Right lobe of liver (tissue), 6 donors: ENCODE results near the gene ZNF444. TPM values are rescaled to one million over a fixed set of nuclear protein-coding genes. Genes with fewer than 3 reads are reported as not detected.

Source experiments
- ATAC-seq, 4 donors: fragments of 200-7000 bp; cut with Tn5 transposase; one replicate each; pipeline ENCODE4 v1.9.1; 2020; ENCODE audit warnings: mild to moderate bottlenecking in 4 of 4, moderate library complexity in 4 of 4
- DNase-seq, 3 donors: peaks; one replicate each; pipeline ENCODE4 v3.0.0-alpha.2; 2020
- H3K27ac ChIP-seq, 3 donors: fragments of 200-600 bp; one replicate each; pipeline ENCODE4 v1.8.0; 2022
- H3K27me3 ChIP-seq, 2 donors: fragments of 200-600 bp; one replicate each; pipeline ENCODE4 v1.8.0; 2022
- H3K36me3 ChIP-seq, 4 donors: fragments of 200-600 bp; sonication (generic) in 1 of 4; one replicate each; pipeline versions ENCODE4 v1.5.1 to v1.8.0; 2017 to 2022; ENCODE audit warnings: control low read depth in 1 of 4
- H3K4me1 ChIP-seq, 4 donors: fragments of 200-600 bp; sonication (generic) in 1 of 4; one replicate each; pipeline versions ENCODE4 v1.5.1 to v1.8.0; 2017 to 2022; ENCODE audit warnings: control low read depth in 1 of 4
- H3K4me3 ChIP-seq, 3 donors: fragments of 200-600 bp; one replicate each; pipeline ENCODE4 v1.8.0; 2022
- H3K9me3 ChIP-seq, 4 donors: fragments of 200-600 bp; sonication (generic) in 1 of 4; one replicate each; pipeline versions ENCODE4 v1.5.1 to v1.8.0; 2017 to 2022; ENCODE audit warnings: control low read depth in 1 of 4
- CTCF ChIP-seq, 4 donors: fragments of 200-600 bp in 3 of 4; fragments of 450-650 bp in 1 of 4; IDR thresholded peaks; one replicate each; pipeline versions ENCODE4 v1.5.1 to v1.8.0; 2016 to 2022; ENCODE audit warnings: antibody characterized with exemption in 4 of 4, mild to moderate bottlenecking in 2 of 4
- POLR2A ChIP-seq: fragments of 450-650 bp; IDR thresholded peaks from one replicate; pipeline ENCODE4 v1.6.1; 2017; ENCODE audit warnings: antibody characterized with exemption, mild to moderate bottlenecking
- WGBS: methylation state at CpG from one replicate; pipeline ENCODE4 v1.1.6; 2018; ENCODE audit warnings: low coverage, low lambda C conversion rate; ENCODE audit not compliant: insufficient coverage; ENCODE audit errors: missing lambda C conversion rate; 5-methylcytosine and 5-hydroxymethylcytosine counted together
- intact Hi-C, 2 donors: fragments of 100-400 bp; cut with DNase I; formaldehyde crosslinking; loops; one replicate each; pipeline versions ENCODE4 v1.11.2 to v1.14.1; 2022
- total RNA-seq, 6 experiments: library from RNA; depleted of rRNA in 2 of 6; stranded (reverse); fragments of >200 nt in 2 of 6; fragmentation: NEBNext Ultra II Directional in 3 of 6; extraction: Animal tissue kit (Norgen Biotek cat#: 25700) in 3 of 6; gene quantifications; one replicate each; pipeline versions ENCODE4 v1.1.0 to v1.2.4, GENCODE V29; 2016 to 2023
- donor health status: DM: no; HTN: yes; CAD: no.
- donor health status: DM: no; HTN: no; CAD: no.
- donor health status: DM: no; HTN: no; CAD: no.
- donor health status: DM: no; HTN: yes; CAD: no.
- donor health status: DM: no; HTN: yes; CAD: no.

The ZNF444 gene
- total RNA-seq, 6 experiments from 2014 or later = 23.2 to 38.4 (median 30.8) TPM

DNA sequence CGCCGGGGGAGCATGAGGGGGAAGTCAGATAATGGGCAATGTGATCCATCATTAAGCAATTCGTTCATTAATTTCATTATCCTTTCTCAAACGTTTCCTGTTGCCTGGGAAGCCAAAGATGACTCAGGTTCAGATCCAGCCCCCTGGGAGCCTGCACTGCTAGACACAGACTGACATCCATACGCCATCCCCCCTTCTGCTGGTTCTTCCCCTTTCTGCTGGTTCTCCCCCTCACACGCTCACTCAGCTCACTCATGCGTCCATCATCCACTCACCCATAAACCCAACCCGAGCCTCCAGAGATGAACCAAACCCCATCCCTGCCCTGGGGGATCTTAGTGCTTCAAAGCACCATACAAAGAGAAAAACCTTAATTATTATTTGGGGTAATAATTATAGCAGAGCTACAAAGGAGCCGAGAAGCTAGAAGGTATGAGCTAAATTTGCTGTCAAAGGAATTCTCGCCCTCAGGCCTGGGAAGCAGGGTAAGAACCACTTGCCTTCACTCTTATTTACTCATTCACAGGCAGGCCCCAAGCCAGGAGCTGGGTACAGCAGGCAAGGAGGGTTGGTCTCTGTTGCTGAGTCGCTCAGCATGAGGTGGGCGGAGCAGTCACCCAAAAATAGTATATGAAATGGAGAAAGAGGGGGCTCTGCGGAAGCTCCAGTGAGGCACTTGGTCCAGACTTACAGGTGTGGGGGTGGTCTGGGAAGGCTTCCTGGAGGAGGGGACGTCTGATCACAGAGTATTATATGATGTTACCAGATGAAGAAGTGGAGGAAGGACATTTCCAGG is 7.0 kb upstream of the ZNF444 start:
- no peak overlapping the region for H3K4me3 ChIP-seq
- TF ChIP-seq CTCF (IDR thresholded peaks at IDR 0.05) = no peak
- no peak for TF ChIP-seq POLR2A
- 74% methylated on average over 10 of the region's 14 CpGs for WGBS
- no peaks in the 10 kb centered on the region for H3K9me3 ChIP-seq
- ATAC-seq = no peak
- no peaks in the 10 kb centered on the region for H3K36me3 ChIP-seq
- intact Hi-C loops = no loop called here
- no peak for DNase-seq
- peaks cover 0 to 35% (median 15%) of the 10 kb centered on the region in 4 donors for H3K4me1 ChIP-seq
- no peaks in the 10 kb centered on the region for H3K27me3 ChIP-seq
- no peak overlapping the region for H3K27ac ChIP-seq

- no peaks in the 10 kb centered on the region for H3K36me3 ChIP-seq
- no peak overlapping the region for H3K27ac ChIP-seq
- ATAC-seq (no peak), DNase-seq (no peak)
- TF ChIP-seq CTCF (IDR thresholded peaks at IDR 0.05) (no peak), POLR2A (no peak)
- intact Hi-C loops = no loop called here
- WGBS = 75% methylated on average over 5 of the region's 5 CpGs
- no peak overlapping the region for H3K4me3 ChIP-seq
- H3K4me1 ChIP-seq = peaks cover 0 to 39% (median 16%) of the 10 kb centered on the region in 4 donors
- no peaks in the 10 kb centered on the region for H3K27me3 ChIP-seq
- H3K9me3 ChIP-seq = no peaks in the 10 kb centered on the region
Measured at GRCh38 chr19:56134654-56134921, 6.5 kb upstream of the ZNF444 start.

DNA sequence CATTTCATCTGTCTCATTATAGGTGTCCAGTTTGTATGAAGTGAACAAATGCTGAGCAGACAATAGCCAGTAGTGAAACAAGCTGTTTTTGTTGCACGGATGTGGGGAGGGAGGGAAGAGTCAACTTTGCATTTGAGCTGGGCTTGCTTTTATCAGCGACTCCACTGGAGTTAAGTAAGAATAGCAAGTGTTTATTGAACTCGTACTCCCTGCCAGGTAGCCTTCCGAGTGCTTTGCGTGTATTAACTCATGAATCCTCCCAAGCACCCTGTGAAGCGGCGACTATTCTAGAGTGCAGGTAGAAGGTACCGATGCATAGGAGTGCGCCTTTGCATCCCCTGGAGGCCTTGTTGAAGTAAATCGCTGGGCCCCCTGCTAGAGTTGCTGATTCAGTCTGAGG is 4.7 kb upstream of the ZNF444 start:
- ATAC-seq (no peak), DNase-seq (no peak)
- H3K27ac ChIP-seq = peak overlapping the region in 2 of 3 donors; percentile 59 to 72
- H3K4me1 ChIP-seq = peaks cover 0 to 48% (median 20%) of the 10 kb centered on the region in 4 donors
- no peaks in the 10 kb centered on the region for H3K36me3 ChIP-seq
- H3K9me3 ChIP-seq = no peaks in the 10 kb centered on the region
- H3K4me3 ChIP-seq = no peak overlapping the region
- no peaks in the 10 kb centered on the region for H3K27me3 ChIP-seq
- 33% methylated on average over 4 of the region's 10 CpGs for WGBS
- no peak for TF ChIP-seq POLR2A
- TF ChIP-seq CTCF (IDR thresholded peaks at IDR 0.05) = no peak
- intact Hi-C loops = no loop called here

GRCh38 chr19:56137405-56137804 is 3.7 kb upstream of the ZNF444 start:
- ATAC-seq (peak; percentile 5 to 39 (median 26)), DNase-seq (peak; percentile 83 to 85 (median 84))
- H3K4me3 ChIP-seq = no peak overlapping the region
- H3K4me1 ChIP-seq = peaks cover 0 to 47% (median 22%) of the 10 kb centered on the region in 4 donors
- TF ChIP-seq CTCF (IDR thresholded peaks at IDR 0.05) = no peak
- TF ChIP-seq POLR2A = no peak
- WGBS = 12% methylated on average over 5 of the region's 6 CpGs
- H3K36me3 ChIP-seq = no peaks in the 10 kb centered on the region
- H3K27me3 ChIP-seq = no peaks in the 10 kb centered on the region
- intact Hi-C loops = no loop called here
- peak overlapping the region; percentile 54 to 72 (median 59) for H3K27ac ChIP-seq
- no peaks in the 10 kb centered on the region for H3K9me3 ChIP-seq
